Esophagus squamous epithelium (tissue), 5 donors: ENCODE results near the gene ANKRD13C. TPM values are rescaled to one million over a fixed set of nuclear protein-coding genes. Genes with fewer than 3 reads are reported as not detected.

Experiments
- DNase-seq: peaks from one replicate; lab custom pipeline; 2025; lab: John Stamatoyannopoulos, UW
- H3K27ac ChIP-seq, 4 donors: fragments of 200-600 bp; sonication (generic); one replicate each; pipeline ENCODE4 v1.5.1; 2016 to 2019; ENCODE audit warnings: mild to moderate bottlenecking in 1 of 4
- H3K27me3 ChIP-seq, 4 donors: fragments of 200-600 bp; sonication (generic); 1 replicate in 3 of 4; 2 replicates in 1 of 4; pipeline versions ENCODE4 v1.5.1 to v1.6.0; 2017 to 2021; ENCODE audit warnings: antibody characterized with exemption in 1 of 4
- H3K36me3 ChIP-seq, 3 donors: fragments of 200-600 bp; sonication (generic); one replicate each; pipeline ENCODE4 v1.5.1; 2016 to 2019
- H3K4me1 ChIP-seq, 3 donors: fragments of 200-600 bp; sonication (generic); one replicate each; pipeline ENCODE4 v1.5.1; 2017 to 2019
- H3K4me3 ChIP-seq, 4 donors: fragments of 200-600 bp; sonication (generic); 1 replicate in 3 of 4; 2 replicates in 1 of 4; pipeline ENCODE4 v1.5.1; 2016 to 2019; ENCODE audit warnings: mild to moderate bottlenecking in 2 of 4, moderate library complexity in 1 of 4
- H3K9me3 ChIP-seq, 3 donors: fragments of 200-600 bp; sonication (generic); one replicate each; pipeline ENCODE4 v1.5.1; 2016 to 2019
- POLR2A ChIP-seq, 4 donors: fragments of 450-650 bp; IDR thresholded peaks; one replicate each; pipeline ENCODE4 v1.6.1; 2017; ENCODE audit warnings: antibody characterized with exemption in 4 of 4, mild to moderate bottlenecking in 4 of 4, moderate library complexity in 3 of 4
- WGBS, 2 donors: methylation state at CpG; one replicate each; pipeline ENCODE4 v1.1.5; 2018; 5-methylcytosine and 5-hydroxymethylcytosine counted together
- intact Hi-C: fragments of 100-400 bp; cut with DNase I; formaldehyde crosslinking; loops from one replicate; pipeline ENCODE4 v1.15.0; 2022
- total RNA-seq, 4 donors: library from RNA; depleted of rRNA; stranded (reverse); fragments of >200 nt; gene quantifications; one replicate each; pipeline ENCODE4 v1.1.0, GENCODE V29; 2016
- TF ChIP-seq, protein P1 (sequence below), 6 experiments: fragments of 450-650 bp in 4 of 6; fragments of 200-600 bp in 2 of 6; sonication (generic) in 2 of 6; IDR thresholded peaks; one replicate each; pipeline ENCODE4 v1.5.1; 2016 to 2019; ENCODE audit warnings: antibody characterized with exemption in 6 of 6, mild to moderate bottlenecking in 4 of 6, moderate library complexity in 4 of 6
- donor health status: DM: yes; HTN: yes; CAD: no.

Gene ANKRD13C
- total RNA-seq, 4 donors from 2014 or later, result 17.2 to 23.3 (median 17.4) TPM

DNA sequence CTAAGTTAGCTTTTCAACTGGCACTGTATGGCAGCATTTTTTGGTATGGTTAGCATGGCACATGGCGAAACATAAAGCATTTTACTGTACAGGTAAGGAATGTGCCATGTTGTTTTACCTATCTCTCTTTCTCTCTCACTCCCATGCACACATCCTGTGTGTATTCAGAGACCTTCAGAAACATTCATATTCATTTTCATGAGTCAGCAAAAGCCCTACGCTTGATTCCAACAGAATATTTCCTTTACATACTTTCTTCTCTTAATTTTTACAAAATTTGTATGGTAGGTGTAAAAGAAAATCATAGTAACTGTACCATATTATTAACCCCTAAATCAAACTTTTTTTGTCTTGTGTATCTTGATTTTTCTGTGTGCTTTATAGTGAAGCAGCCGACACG lies 123.0 kb downstream of the ANKRD13C start:
- no peak overlapping the region for H3K4me3 ChIP-seq
- 92 to 96% methylated on average over 4 of the region's 4 CpGs for WGBS, 2 donors
- H3K27ac ChIP-seq, result no peak overlapping the region
- H3K9me3 ChIP-seq, result no peaks in the 10 kb centered on the region
- intact Hi-C loops, result no loop called here
- TF ChIP-seq, protein P1, sequence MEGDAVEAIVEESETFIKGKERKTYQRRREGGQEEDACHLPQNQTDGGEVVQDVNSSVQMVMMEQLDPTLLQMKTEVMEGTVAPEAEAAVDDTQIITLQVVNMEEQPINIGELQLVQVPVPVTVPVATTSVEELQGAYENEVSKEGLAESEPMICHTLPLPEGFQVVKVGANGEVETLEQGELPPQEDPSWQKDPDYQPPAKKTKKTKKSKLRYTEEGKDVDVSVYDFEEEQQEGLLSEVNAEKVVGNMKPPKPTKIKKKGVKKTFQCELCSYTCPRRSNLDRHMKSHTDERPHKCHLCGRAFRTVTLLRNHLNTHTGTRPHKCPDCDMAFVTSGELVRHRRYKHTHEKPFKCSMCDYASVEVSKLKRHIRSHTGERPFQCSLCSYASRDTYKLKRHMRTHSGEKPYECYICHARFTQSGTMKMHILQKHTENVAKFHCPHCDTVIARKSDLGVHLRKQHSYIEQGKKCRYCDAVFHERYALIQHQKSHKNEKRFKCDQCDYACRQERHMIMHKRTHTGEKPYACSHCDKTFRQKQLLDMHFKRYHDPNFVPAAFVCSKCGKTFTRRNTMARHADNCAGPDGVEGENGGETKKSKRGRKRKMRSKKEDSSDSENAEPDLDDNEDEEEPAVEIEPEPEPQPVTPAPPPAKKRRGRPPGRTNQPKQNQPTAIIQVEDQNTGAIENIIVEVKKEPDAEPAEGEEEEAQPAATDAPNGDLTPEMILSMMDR (IDR thresholded peaks at IDR 0.05), result no peak
- TF ChIP-seq POLR2A (IDR thresholded peaks at IDR 0.05), result no peak
- DNase-seq, result no peak
- peaks cover 4 to 39% (median 6%) of the 10 kb centered on the region in 3 donors for H3K4me1 ChIP-seq
- H3K36me3 ChIP-seq, result peaks cover 6 to 91% (median 10%) of the 10 kb centered on the region in 3 donors
- no peaks in the 10 kb centered on the region for H3K27me3 ChIP-seq

GRCh38 chr1:70228670-70229069 lies 125.9 kb downstream of the ANKRD13C start:
- Histone ChIP-seq H3K4me1 (peaks cover 0 to 51% (median 12%) of the 10 kb centered on the region in 3 donors), H3K4me3 (no peak overlapping the region), H3K27me3 (no peaks in the 10 kb centered on the region), H3K27ac (no peak overlapping the region), H3K9me3 (no peaks in the 10 kb centered on the region), H3K36me3 (peaks cover 0 to 89% (median 2%) of the 10 kb centered on the region in 3 donors)
- DNase-seq, result no peak
- WGBS, 2 donors, result 62 to 67% methylated on average over 2 of the region's 2 CpGs
- intact Hi-C loops, result no loop called here
- TF ChIP-seq, protein P1 (IDR thresholded peaks at IDR 0.05), result no peak
- no peak for TF ChIP-seq POLR2A (IDR thresholded peaks at IDR 0.05)

DNA sequence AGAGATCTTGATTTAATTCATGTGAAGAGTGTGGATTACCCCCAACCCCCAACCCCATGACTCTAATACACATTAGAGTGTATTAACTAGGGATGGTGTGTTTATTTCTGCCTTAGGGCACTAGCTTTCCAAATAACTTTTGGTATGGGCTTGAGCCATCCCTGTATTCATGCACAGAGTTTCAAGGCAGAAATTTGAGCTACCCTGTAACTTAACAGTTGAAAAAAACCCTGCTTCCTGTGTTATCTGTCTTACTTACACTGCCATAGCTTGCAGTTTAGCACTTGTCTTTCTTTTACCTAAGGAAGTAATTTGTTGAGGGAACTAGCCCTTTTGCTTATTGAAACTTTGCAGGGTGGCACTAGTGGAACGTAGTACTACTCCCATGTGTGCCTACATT lies 127.1 kb downstream of the ANKRD13C start:
- WGBS, 2 donors, result 10 to 29% methylated on average over 1 of the region's 1 CpG
- peaks cover 0 to 84% (median 2%) of the 10 kb centered on the region in 3 donors for H3K36me3 ChIP-seq
- H3K27ac ChIP-seq, result no peak overlapping the region
- H3K4me1 ChIP-seq, result peaks cover 0 to 64% (median 24%) of the 10 kb centered on the region in 3 donors
- H3K27me3 ChIP-seq, result no peaks in the 10 kb centered on the region
- DNase-seq, result no peak
- TF ChIP-seq, protein P1 (IDR thresholded peaks at IDR 0.05), result no peak
- TF ChIP-seq POLR2A (IDR thresholded peaks at IDR 0.05), result no peak
- intact Hi-C loops, result no loop called here
- H3K4me3 ChIP-seq, result no peak overlapping the region
- H3K9me3 ChIP-seq, result no peaks in the 10 kb centered on the region

- TF ChIP-seq POLR2A (IDR thresholded peaks at IDR 0.05), result no peak
- TF ChIP-seq, protein P1 (IDR thresholded peaks at IDR 0.05), result no peak
- Histone ChIP-seq H3K9me3 (no peaks in the 10 kb centered on the region), H3K4me1 (peaks cover 0 to 78% (median 33%) of the 10 kb centered on the region in 3 donors), H3K36me3 (peaks cover 0 to 59% (median 2%) of the 10 kb centered on the region in 3 donors), H3K27me3 (no peaks in the 10 kb centered on the region), H3K4me3 (no peak overlapping the region), H3K27ac (no peak overlapping the region)
- intact Hi-C loops, result no loop called here
- DNase-seq, result no peak
- 78 to 90% methylated on average over 2 of the region's 2 CpGs for WGBS, 2 donors
Measured at GRCh38 chr1:70224954-70225353, 129.6 kb downstream of the ANKRD13C start.

- no peaks in the 10 kb centered on the region for H3K9me3 ChIP-seq
- no peak for DNase-seq
- TF ChIP-seq, protein P1 (IDR thresholded peaks at IDR 0.05), result no peak
- TF ChIP-seq POLR2A (IDR thresholded peaks at IDR 0.05), result no peak
- H3K4me1 ChIP-seq, result peaks cover 0 to 65% (median 33%) of the 10 kb centered on the region in 3 donors
- peak overlapping the region in 3 of 4 donors; percentile 7 to 98 (median 96) for H3K27ac ChIP-seq
- WGBS, 2 donors, result 13 to 15% methylated on average over 3 of the region's 3 CpGs
- intact Hi-C loops, result no loop called here
- peaks cover 0 to 37% (median 0%) of the 10 kb centered on the region in 3 donors for H3K36me3 ChIP-seq
- H3K27me3 ChIP-seq, result no peaks in the 10 kb centered on the region
- peak overlapping the region in 2 of 4 donors; percentile 77 to 84 for H3K4me3 ChIP-seq
Measured at GRCh38 chr1:70222716-70223235, 131.7 kb downstream of the ANKRD13C start.
